Mucosa of gallbladder (tissue), 1 donor: ENCODE measurements around the gene AP2M1. TPM values are rescaled to one million over a fixed set of nuclear protein-coding genes. Genes with fewer than 3 reads are reported as not detected.

Experiments used
- DNase-seq: peaks from one replicate; pipeline ENCODE4 v3.0.0-alpha.2; 2020; ENCODE audit warnings: low spot score
- total RNA-seq: library from RNA; stranded (reverse); gene quantifications from one replicate; pipeline ENCODE4 v1.2.1, GENCODE V29; 2021
- donor health status: DM: no; HTN: no; CAD: no.

The AP2M1 gene
- total RNA-seq, 1 donor from 2014 or later = 322 TPM

- DNase-seq = no peak
Observed at GRCh38 chr3:184228376-184229137, 53.9 kb downstream of the AP2M1 start.

GRCh38 chr3:184229394-184230080, 54.9 kb downstream of the AP2M1 start, which contains the start of gene VWA5B2:
VWA5B2 (plus strand) TSS chr3:184229585; CDS start chr3:184230529, 944 bp downstream.
- DNase-seq = peak; percentile 23

DNA sequence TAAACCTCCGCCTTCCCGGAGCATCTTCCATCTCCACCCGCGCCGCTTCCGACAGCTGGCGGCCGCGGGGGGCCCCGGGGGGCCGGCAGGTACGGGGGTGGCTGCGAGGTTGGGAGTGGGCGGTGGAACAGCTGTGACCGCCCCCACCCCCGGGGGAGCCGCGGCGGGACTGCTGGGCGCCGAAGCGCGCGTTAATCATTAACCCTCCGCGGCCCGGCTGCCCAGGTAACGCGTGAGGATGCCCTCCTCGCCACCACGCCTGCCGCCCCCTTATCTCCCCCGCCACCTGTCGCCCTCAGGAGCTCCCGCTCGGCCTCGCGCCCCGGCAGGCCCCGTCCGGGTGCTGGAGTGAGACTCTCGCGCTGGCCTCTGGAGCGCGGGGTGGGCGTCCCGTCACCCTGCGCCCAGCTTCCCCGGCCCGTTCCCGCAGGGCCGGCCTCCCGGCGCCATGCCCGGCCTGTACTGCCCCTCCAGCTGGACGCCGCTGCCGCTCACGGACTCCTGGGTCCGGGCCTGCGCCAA, 55.5 kb downstream of the AP2M1 start:
- DNase-seq = no peak

DNA sequence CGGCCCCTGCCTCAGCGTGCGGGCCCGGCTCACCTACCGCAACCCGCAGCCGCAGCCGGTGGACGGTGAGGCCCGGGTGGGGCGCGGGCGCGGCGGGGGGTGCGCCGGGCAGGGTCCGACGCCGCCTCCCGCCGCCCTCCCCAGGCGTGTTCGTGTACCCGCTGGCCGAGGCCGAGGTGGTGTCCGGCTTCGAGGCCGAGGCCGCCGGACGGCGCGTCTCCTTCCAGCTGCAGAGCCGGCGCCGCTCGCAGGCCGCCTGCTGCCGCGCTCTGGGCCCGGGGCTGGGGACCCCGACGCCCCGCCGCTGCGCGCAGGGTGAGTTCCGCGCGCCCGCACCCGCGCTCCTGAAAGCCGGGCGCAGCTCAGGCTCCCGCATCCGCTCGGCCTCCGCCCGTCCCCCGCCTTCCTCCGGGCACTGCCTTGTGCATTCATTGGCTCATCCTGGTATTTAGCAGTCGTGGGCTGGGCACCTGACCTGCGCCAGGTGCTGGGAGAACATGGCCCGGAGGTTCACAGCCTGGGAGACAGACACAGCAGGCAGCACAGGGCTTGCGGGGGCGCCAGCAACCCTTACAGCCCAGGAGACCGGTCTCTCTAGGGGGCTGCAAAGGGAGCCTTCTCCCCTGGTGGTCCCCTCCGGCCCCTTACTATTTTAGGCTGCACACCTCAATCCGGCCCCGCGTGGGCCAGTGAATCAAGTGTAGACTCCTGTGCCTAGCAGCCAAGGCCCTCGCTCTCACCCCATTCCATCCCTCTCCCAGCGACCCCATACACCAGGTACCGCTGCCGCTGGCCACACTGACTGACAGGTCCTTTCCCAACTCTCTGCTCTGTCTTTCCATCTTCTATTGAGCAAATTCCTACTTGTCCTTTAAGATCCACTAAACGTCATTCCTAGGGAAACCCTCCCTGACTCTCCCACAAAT, 56.2 kb downstream of the AP2M1 start:
- no peak for DNase-seq

DNA sequence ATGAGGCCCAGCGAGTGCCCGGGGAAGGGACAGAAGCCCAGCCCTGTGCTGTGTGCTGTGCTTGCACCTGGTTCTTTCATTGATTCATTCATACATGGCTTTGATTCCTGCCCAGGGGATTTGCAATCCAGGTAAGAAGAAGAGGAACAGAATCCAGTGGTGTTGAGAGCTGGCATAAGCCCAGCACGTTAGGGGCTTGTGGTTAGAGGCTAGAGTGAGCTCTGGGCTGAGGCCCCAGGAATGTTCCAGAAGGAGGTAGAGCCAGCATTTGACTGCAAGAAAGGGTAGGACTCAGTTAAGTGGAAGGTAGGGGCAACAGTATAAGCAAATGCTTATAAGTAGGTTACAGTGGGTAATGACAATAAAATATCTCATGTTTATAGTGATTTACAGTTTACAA, 57.0 kb downstream of the AP2M1 start:
- DNase-seq = no peak

- no peak for DNase-seq
Observed at GRCh38 chr3:184233127-184233843, 58.6 kb downstream of the AP2M1 start.

Other genes starting within 250 kb of the AP2M1 start
- 37.8 TPM for gene ABCC5, start 157.0 kb upstream of the AP2M1 start, total RNA-seq
- not detected for gene HTR3D, start 143.1 kb upstream of the AP2M1 start, total RNA-seq
- 0.14 TPM for gene HTR3C, start 121.8 kb upstream of the AP2M1 start, total RNA-seq
- not detected for gene HTR3E, start 77.8 kb upstream of the AP2M1 start, total RNA-seq
- gene EIF2B5, start 39.5 kb upstream of the AP2M1 start, total RNA-seq = 35.5 TPM
- 99.2 TPM for gene DVL3, start 19.5 kb upstream of the AP2M1 start, total RNA-seq
- 77.4 TPM for gene ABCF3, start 11.3 kb downstream of the AP2M1 start, total RNA-seq
- not detected for gene VWA5B2, start 54.7 kb downstream of the AP2M1 start, total RNA-seq
- gene ALG3, start 74.1 kb downstream of the AP2M1 start, total RNA-seq = 44.7 TPM
- 3.2 TPM for gene EEF1AKMT4, start 74.8 kb downstream of the AP2M1 start, total RNA-seq
- gene CAMK2N2, start 86.7 kb downstream of the AP2M1 start, total RNA-seq = 0.40 TPM
- gene ECE2, start 101.2 kb downstream of the AP2M1 start, total RNA-seq = 0.14 TPM
- 174 TPM for gene PSMD2, start 124.4 kb downstream of the AP2M1 start, total RNA-seq
- gene EIF4G1, start 139.8 kb downstream of the AP2M1 start, total RNA-seq = 330 TPM
- gene FAM131A, start 162.7 kb downstream of the AP2M1 start, total RNA-seq = 41.5 TPM
- gene CLCN2, start 186.8 kb downstream of the AP2M1 start, total RNA-seq = 104 TPM
- gene POLR2H, start 186.9 kb downstream of the AP2M1 start, total RNA-seq = 107 TPM
- 0.29 TPM for gene THPO, start 203.4 kb downstream of the AP2M1 start, total RNA-seq
- 6.5 TPM for gene CHRD, start 205.2 kb downstream of the AP2M1 start, total RNA-seq